HL-60 (cell line): ENCODE data around the gene FBXO9.

Source experiments
- DNase-seq, 2 experiments: peaks; one replicate each; pipeline ENCODE4 v3.0.0-alpha.2; 2010 to 2020; ENCODE audit warnings: low read depth in 1 of 2, low spot score in 1 of 2
- H3K27ac ChIP-seq: fragments of 250-450 bp; sonication (Bioruptor Pico); replicated peaks from 2 replicates; pipeline ENCODE4 v1.5.1; 2020; ENCODE audit warnings: mild to moderate bottlenecking, moderate library complexity
- H3K27me3 ChIP-seq: fragments of 250-450 bp; sonication (Bioruptor Pico); 2 replicates; pipeline ENCODE4 v1.5.1; 2021; ENCODE audit warnings: mild to moderate bottlenecking, moderate library complexity; ENCODE audit not compliant: insufficient read depth, poor library complexity, severe bottlenecking
- H3K4me3 ChIP-seq: replicated peaks from 2 replicates; pipeline ENCODE4 v1.5.1; 2011; ENCODE audit warnings: mild to moderate bottlenecking, control low read depth, low read length; ENCODE audit not compliant: insufficient read depth
- GABPA ChIP-seq: IDR thresholded peaks from 2 replicates; pipeline ENCODE4 v1.6.1; 2012; ENCODE audit warnings: low read depth
- POLR2AphosphoS5 ChIP-seq: IDR thresholded peaks from 2 replicates; pipeline ENCODE4 v1.6.1; 2012; ENCODE audit warnings: low read depth
- REST ChIP-seq: IDR thresholded peaks from 2 replicates; pipeline ENCODE4 v1.6.1; 2012; ENCODE audit warnings: low read depth; ENCODE audit not compliant: insufficient replicate concordance
- SPI1 ChIP-seq: IDR thresholded peaks from 2 replicates; pipeline ENCODE4 v1.6.1; 2012; ENCODE audit warnings: low read depth, mild to moderate bottlenecking, borderline replicate concordance
- TF ChIP-seq, protein P1 (sequence below): IDR thresholded peaks from one replicate; pipeline ENCODE4 v1.5.1; 2011; ENCODE audit warnings: low read length, control low read depth, inconsistent platforms; ENCODE audit not compliant: insufficient read depth

FBXO9 gene

GRCh38 chr6:53095716-53096115 is 30.5 kb downstream of the FBXO9 start:
- TF ChIP-seq REST (no peak), GABPA (no peak), POLR2AphosphoS5 (no peak), SPI1 (no peak)
- TF ChIP-seq, protein P1, sequence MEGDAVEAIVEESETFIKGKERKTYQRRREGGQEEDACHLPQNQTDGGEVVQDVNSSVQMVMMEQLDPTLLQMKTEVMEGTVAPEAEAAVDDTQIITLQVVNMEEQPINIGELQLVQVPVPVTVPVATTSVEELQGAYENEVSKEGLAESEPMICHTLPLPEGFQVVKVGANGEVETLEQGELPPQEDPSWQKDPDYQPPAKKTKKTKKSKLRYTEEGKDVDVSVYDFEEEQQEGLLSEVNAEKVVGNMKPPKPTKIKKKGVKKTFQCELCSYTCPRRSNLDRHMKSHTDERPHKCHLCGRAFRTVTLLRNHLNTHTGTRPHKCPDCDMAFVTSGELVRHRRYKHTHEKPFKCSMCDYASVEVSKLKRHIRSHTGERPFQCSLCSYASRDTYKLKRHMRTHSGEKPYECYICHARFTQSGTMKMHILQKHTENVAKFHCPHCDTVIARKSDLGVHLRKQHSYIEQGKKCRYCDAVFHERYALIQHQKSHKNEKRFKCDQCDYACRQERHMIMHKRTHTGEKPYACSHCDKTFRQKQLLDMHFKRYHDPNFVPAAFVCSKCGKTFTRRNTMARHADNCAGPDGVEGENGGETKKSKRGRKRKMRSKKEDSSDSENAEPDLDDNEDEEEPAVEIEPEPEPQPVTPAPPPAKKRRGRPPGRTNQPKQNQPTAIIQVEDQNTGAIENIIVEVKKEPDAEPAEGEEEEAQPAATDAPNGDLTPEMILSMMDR, result no peak
- DNase-seq, result no peak
- Histone ChIP-seq H3K4me3 (no peak overlapping the region), H3K27ac (no peak overlapping the region), H3K27me3 (no peaks in the 10 kb centered on the region)

DNA sequence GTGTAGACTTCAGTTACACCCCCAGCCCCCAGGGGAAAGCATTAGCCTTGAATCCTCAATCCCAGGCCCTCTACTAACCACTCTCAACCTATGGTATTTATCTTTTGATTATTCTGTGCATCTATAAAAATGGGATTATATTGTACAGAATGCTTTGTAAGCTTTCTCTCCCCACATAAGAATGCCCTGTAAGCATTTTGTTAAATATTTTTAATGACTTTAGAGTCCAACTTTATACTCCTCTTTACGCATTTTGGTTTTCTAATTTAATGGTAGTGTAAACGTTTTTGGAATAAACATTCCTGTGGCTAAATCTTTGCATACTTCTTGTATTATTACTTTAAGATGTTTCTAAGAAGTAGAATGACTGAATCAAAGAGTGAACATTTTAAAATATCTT is 35.4 kb downstream of the FBXO9 start:
- Histone ChIP-seq H3K27me3 (no peaks in the 10 kb centered on the region), H3K27ac (no peak overlapping the region), H3K4me3 (no peak overlapping the region)
- TF ChIP-seq REST (no peak), GABPA (no peak), POLR2AphosphoS5 (no peak), SPI1 (no peak)
- TF ChIP-seq, protein P1, result no peak
- DNase-seq, result no peak

GRCh38 chr6:53101006-53101405 is 35.8 kb downstream of the FBXO9 start:
- Histone ChIP-seq H3K27me3 (no peaks in the 10 kb centered on the region), H3K4me3 (no peak overlapping the region), H3K27ac (no peak overlapping the region)
- TF ChIP-seq, protein P1, result no peak
- no peak for TF ChIP-seq REST
- TF ChIP-seq GABPA, result no peak
- no peak for TF ChIP-seq POLR2AphosphoS5
- no peak for TF ChIP-seq SPI1
- no peak for DNase-seq
